HG03135 (cell line): ENCODE results near the gene CP.
A peak's percentile ranks its signal among the peaks of the same experiment; 100 is the strongest.
"Not testable (repeated sequence)": the region's sequence is repeated elsewhere in the genome, so short reads cannot be mapped to it uniquely, and the experiment has no call there.

Experiments used
- ATAC-seq: cut with Tn5 transposase; IDR thresholded peaks from one replicate; pipeline ENCODE4 v1.9.1; 2021; ENCODE audit warnings: mild to moderate bottlenecking, moderate library complexity; ENCODE audit not compliant: unreplicated experiment

CP gene

GRCh38 chr3:149221783-149222517 lies at the start of gene CP:
CP (minus strand) TSS chr3:149221829; CDS start chr3:149221792, 37 bp downstream.
- ATAC-seq: no peak

GRCh38 chr3:149270180-149270579 lies 48.6 kb upstream of the CP start:
- ATAC-seq: no peak

- ATAC-seq: no peak
These were observed 48.1 kb upstream of the CP start for GRCh38 chr3:149269687-149270086.

- ATAC-seq: no peak
These were observed 45.9 kb upstream of the CP start for GRCh38 chr3:149267565-149267964.

- ATAC-seq: no peak
These were observed 45.1 kb upstream of the CP start for GRCh38 chr3:149266736-149267135.

GRCh38 chr3:149263856-149264255 lies 42.2 kb upstream of the CP start:
- no peak for ATAC-seq

GRCh38 chr3:149258714-149259113 lies 37.1 kb upstream of the CP start:
- no peak for ATAC-seq

GRCh38 chr3:149258298-149258697 lies 36.7 kb upstream of the CP start:
- ATAC-seq: no peak

- ATAC-seq: no peak
These were observed 30.6 kb upstream of the CP start for GRCh38 chr3:149252272-149252671.

- no peak for ATAC-seq
These were observed 29.6 kb upstream of the CP start for GRCh38 chr3:149251186-149251585.

- ATAC-seq: peak; percentile 46
These were observed 26.5 kb upstream of the CP start for GRCh38 chr3:149247929-149248691.

- no peak for ATAC-seq
These were observed 25.5 kb upstream of the CP start for GRCh38 chr3:149247008-149247710.

- peak; percentile 79 for ATAC-seq
These were observed 24.3 kb upstream of the CP start for GRCh38 chr3:149245738-149246451.

GRCh38 chr3:149243540-149243939 lies 21.9 kb upstream of the CP start:
- peak; percentile 28 for ATAC-seq

GRCh38 chr3:149239357-149239936 lies 17.8 kb upstream of the CP start:
- no peak for ATAC-seq

- not testable (repeated sequence) for ATAC-seq
These were observed 16.6 kb upstream of the CP start for GRCh38 chr3:149238268-149238667.

GRCh38 chr3:149235599-149236424 lies 14.2 kb upstream of the CP start:
- no peak for ATAC-seq

GRCh38 chr3:149234671-149235245 lies 13.1 kb upstream of the CP start:
- no peak for ATAC-seq

- ATAC-seq: no peak
These were observed 11.7 kb upstream of the CP start for GRCh38 chr3:149233323-149233722.
